Glutamatergic neuron (in vitro differentiated cells): ENCODE data around the gene CCDC187. TPM values are rescaled to one million over a fixed set of nuclear protein-coding genes. Genes with fewer than 3 reads are reported as not detected.
A peak's percentile ranks its signal among the peaks of the same experiment; 100 is the strongest.

ENCODE experiments used
- DNase-seq: peaks from one replicate; pipeline ENCODE4 v3.0.0; 2022
- H3K27ac Mint-ChIP-seq: one replicate; pipeline ENCODE4 v1.8.0; 2020; ENCODE audit warnings: mild to moderate bottlenecking, mixed read lengths, inconsistent platforms; ENCODE audit not compliant: unreplicated experiment
- H3K27me3 Mint-ChIP-seq: one replicate; pipeline ENCODE4 v1.8.0; 2020; ENCODE audit warnings: mild to moderate bottlenecking, moderate library complexity, mixed read lengths, inconsistent platforms; ENCODE audit not compliant: unreplicated experiment
- H3K36me3 Mint-ChIP-seq: one replicate; pipeline ENCODE4 v1.8.0; 2020; ENCODE audit warnings: mild to moderate bottlenecking, mixed read lengths, inconsistent platforms; ENCODE audit not compliant: unreplicated experiment
- H3K4me1 Mint-ChIP-seq: one replicate; pipeline ENCODE4 v1.8.0; 2020; ENCODE audit warnings: mild to moderate bottlenecking, low read depth, mixed read lengths, inconsistent platforms; ENCODE audit not compliant: unreplicated experiment
- H3K4me3 Mint-ChIP-seq: one replicate; pipeline ENCODE4 v1.8.0; 2020; ENCODE audit warnings: mild to moderate bottlenecking, mixed read lengths, inconsistent platforms; ENCODE audit not compliant: unreplicated experiment
- H3K9me3 Mint-ChIP-seq: one replicate; pipeline ENCODE4 v1.8.0; 2020; ENCODE audit warnings: mild to moderate bottlenecking, moderate library complexity, mixed read lengths, inconsistent platforms; ENCODE audit not compliant: unreplicated experiment
- total RNA-seq: library from RNA; stranded (reverse); fragmentation: NEBNext Ultra II Directional; extraction: Animal tissue kit (Norgen Biotek cat#: 25700); gene quantifications from one replicate; pipeline ENCODE4 v1.2.1, GENCODE V29; 2021; ENCODE audit not compliant: unreplicated experiment
- TF ChIP-seq, protein P1 (sequence below): fragments of 200-600 bp; sonication (generic); IDR thresholded peaks from one replicate; pipeline ENCODE4 v1.5.0; 2021; ENCODE audit not compliant: partially characterized antibody, unreplicated experiment

CCDC187 gene
- total RNA-seq, 1 donor from 2014 or later: 15.8 TPM

- Mint-ChIP-seq H3K4me1 (peaks cover 19% of the 10 kb centered on the region), H3K9me3 (peaks cover 6% of the 10 kb centered on the region), H3K36me3 (peaks cover 3% of the 10 kb centered on the region), H3K27me3 (peaks cover 10% of the 10 kb centered on the region), H3K4me3 (peak overlapping the region; percentile 57), H3K27ac (no peak overlapping the region)
- TF ChIP-seq, protein P1, sequence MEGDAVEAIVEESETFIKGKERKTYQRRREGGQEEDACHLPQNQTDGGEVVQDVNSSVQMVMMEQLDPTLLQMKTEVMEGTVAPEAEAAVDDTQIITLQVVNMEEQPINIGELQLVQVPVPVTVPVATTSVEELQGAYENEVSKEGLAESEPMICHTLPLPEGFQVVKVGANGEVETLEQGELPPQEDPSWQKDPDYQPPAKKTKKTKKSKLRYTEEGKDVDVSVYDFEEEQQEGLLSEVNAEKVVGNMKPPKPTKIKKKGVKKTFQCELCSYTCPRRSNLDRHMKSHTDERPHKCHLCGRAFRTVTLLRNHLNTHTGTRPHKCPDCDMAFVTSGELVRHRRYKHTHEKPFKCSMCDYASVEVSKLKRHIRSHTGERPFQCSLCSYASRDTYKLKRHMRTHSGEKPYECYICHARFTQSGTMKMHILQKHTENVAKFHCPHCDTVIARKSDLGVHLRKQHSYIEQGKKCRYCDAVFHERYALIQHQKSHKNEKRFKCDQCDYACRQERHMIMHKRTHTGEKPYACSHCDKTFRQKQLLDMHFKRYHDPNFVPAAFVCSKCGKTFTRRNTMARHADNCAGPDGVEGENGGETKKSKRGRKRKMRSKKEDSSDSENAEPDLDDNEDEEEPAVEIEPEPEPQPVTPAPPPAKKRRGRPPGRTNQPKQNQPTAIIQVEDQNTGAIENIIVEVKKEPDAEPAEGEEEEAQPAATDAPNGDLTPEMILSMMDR: no peak
- no peak for DNase-seq
Measured at GRCh38 chr9:136207616-136208015, 96.3 kb downstream of the CCDC187 start.

DNA sequence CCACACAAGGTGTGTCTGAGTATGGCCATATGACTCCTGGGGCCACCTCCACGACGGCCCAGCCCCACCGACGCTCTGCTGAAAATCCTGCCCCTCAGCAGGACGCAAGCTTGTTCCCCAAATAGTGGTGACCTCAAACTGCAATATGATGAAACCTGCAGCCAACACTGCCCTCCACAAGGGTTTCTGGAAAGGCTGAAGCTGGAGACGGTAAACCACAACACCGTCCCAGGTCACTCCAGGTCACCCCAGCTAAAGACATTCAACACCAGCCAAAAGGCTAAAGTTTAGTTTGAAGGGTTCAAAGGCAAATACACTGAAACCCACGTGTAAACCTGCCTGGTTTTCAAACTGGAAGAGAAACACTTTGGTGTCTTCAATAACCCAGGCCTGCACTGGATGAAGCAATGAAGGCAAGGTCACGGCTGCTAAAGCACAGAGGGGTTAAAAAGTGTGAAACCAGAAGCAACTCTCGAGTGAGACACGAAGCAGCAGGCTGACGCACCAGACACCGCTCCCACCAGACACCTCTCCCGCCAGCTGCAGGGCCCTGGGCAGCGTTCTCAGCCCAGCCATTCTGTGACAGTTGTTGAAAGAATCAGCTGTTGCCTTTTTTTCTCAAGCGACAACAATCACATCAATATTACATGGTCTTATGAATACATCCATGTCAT is 97.2 kb downstream of the CCDC187 start:
- H3K4me3 Mint-ChIP-seq: peak overlapping the region; percentile 57
- H3K27ac Mint-ChIP-seq: peak overlapping the region; percentile 83
- peaks cover 8% of the 10 kb centered on the region for H3K27me3 Mint-ChIP-seq
- TF ChIP-seq, protein P1: no peak
- H3K9me3 Mint-ChIP-seq: peaks cover 6% of the 10 kb centered on the region
- DNase-seq: peak; percentile 63
- peaks cover 15% of the 10 kb centered on the region for H3K4me1 Mint-ChIP-seq
- H3K36me3 Mint-ChIP-seq: no peaks in the 10 kb centered on the region

DNA sequence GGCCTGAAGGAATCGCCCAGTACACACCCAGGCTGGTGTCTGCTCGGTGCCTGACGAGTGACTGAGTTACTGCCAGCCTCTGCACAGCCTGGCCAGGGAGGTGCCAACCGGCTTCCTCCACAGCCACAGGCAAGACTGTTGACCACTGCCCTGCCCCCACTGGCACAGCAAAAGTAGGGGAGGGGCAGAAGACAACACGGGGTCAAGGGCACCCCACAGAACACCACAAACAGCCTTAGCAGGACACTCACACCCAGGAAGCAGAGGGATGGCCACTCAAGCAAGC is 98.2 kb downstream of the CCDC187 start:
- H3K27ac Mint-ChIP-seq: no peak overlapping the region
- peaks cover 6% of the 10 kb centered on the region for H3K9me3 Mint-ChIP-seq
- no peak overlapping the region for H3K4me3 Mint-ChIP-seq
- TF ChIP-seq, protein P1: no peak
- H3K36me3 Mint-ChIP-seq: no peaks in the 10 kb centered on the region
- peaks cover 8% of the 10 kb centered on the region for H3K27me3 Mint-ChIP-seq
- DNase-seq: no peak
- peaks cover 15% of the 10 kb centered on the region for H3K4me1 Mint-ChIP-seq

GRCh38 chr9:136204838-136205706 is 98.8 kb downstream of the CCDC187 start, which contains the start of gene LHX3:
Gene LHX3, minus strand, starts transcription at chr9:136205128. Its CDS starts 116 bp downstream, at chr9:136205012.
- Mint-ChIP-seq H3K27ac (no peak within 1 kb of the TSS), H3K27me3 (peaks cover 8% of the 10 kb centered on the region), H3K4me3 (peak within 1 kb of the TSS; percentile 61), H3K4me1 (peaks cover 15% of the 10 kb centered on the region), H3K36me3 (no peaks in the 10 kb centered on the region), H3K9me3 (peaks cover 6% of the 10 kb centered on the region)
- no peak for DNase-seq
- TF ChIP-seq, protein P1: no peak
